T-helper 2 cell treated with Interferon-gamma antibody and Interleukin-4, amounts not matched to agents 100 ng/mL and 5 ng/mL, for 36 hours (primary cell): ENCODE results near the gene CCDC82. TPM values are rescaled to one million over a fixed set of nuclear protein-coding genes. Genes with fewer than 3 reads are reported as not detected.

Experiments used
- intact Hi-C: fragments of 100-400 bp; cut with micrococcal nuclease; formaldehyde crosslinking; loops from one replicate; pipeline ENCODE4 v1.15.1; 2023
- total RNA-seq: library from RNA; stranded (reverse); gene quantifications from 2 replicates; pipeline ENCODE4 v1.2.3, GENCODE V29; 2022

Gene CCDC82
- total RNA-seq, 1 donor from 2014 or later: 39.9 TPM

- intact Hi-C loops: loop anchor here (5.0 kb wide), 1 partner anchor 44 kb away; no protein-coding TSS in a partner anchor
Measured at GRCh38 chr11:96331699-96332116, 58.0 kb downstream of the CCDC82 start.

GRCh38 chr11:96330511-96330859 lies 59.2 kb downstream of the CCDC82 start:
- intact Hi-C loops: loop anchor here (5.0 kb wide), 1 partner anchor 43 kb away; no protein-coding TSS in a partner anchor

GRCh38 chr11:96329855-96330510 lies 59.7 kb downstream of the CCDC82 start:
- intact Hi-C loops: loop anchor here (5.0 kb wide), 1 partner anchor 43 kb away; no protein-coding TSS in a partner anchor

GRCh38 chr11:96329419-96329818 lies 60.3 kb downstream of the CCDC82 start:
- intact Hi-C loops: no loop called here

- intact Hi-C loops: no loop called here
Measured at GRCh38 chr11:96328395-96329010, 61.2 kb downstream of the CCDC82 start.

GRCh38 chr11:96326959-96327358 lies 62.8 kb downstream of the CCDC82 start:
- intact Hi-C loops: no loop called here

- intact Hi-C loops: no loop called here
Measured at GRCh38 chr11:96324912-96325311, 64.8 kb downstream of the CCDC82 start.

GRCh38 chr11:96323642-96323985 lies 66.1 kb downstream of the CCDC82 start:
- intact Hi-C loops: no loop called here

- intact Hi-C loops: no loop called here
Measured at GRCh38 chr11:96322775-96323641, 66.7 kb downstream of the CCDC82 start.

- intact Hi-C loops: no loop called here
Measured at GRCh38 chr11:96321091-96321490, 68.6 kb downstream of the CCDC82 start.

GRCh38 chr11:96319898-96320656 lies 69.6 kb downstream of the CCDC82 start:
- intact Hi-C loops: no loop called here

- intact Hi-C loops: no loop called here
Measured at GRCh38 chr11:96318850-96319249, 70.9 kb downstream of the CCDC82 start.

- intact Hi-C loops: no loop called here
Measured at GRCh38 chr11:96318399-96318798, 71.3 kb downstream of the CCDC82 start.

GRCh38 chr11:96317985-96318384 lies 71.7 kb downstream of the CCDC82 start:
- intact Hi-C loops: no loop called here

- intact Hi-C loops: no loop called here
Measured at GRCh38 chr11:96317571-96317970, 72.1 kb downstream of the CCDC82 start.

GRCh38 chr11:96316869-96317268 lies 72.8 kb downstream of the CCDC82 start:
- intact Hi-C loops: no loop called here

GRCh38 chr11:96315476-96315875 lies 74.2 kb downstream of the CCDC82 start:
- intact Hi-C loops: no loop called here

GRCh38 chr11:96314326-96315020 lies 75.2 kb downstream of the CCDC82 start:
- intact Hi-C loops: no loop called here

GRCh38 chr11:96313163-96313562 lies 76.5 kb downstream of the CCDC82 start:
- intact Hi-C loops: no loop called here

- intact Hi-C loops: no loop called here
Measured at GRCh38 chr11:96311120-96311568, 78.6 kb downstream of the CCDC82 start.

- intact Hi-C loops: no loop called here
Measured at GRCh38 chr11:96310236-96310635, 79.5 kb downstream of the CCDC82 start.
